Vagina (tissue), 2 donors: ENCODE data around the gene MNDA.

Source experiments
- POLR2A ChIP-seq, 2 donors: fragments of 450-650 bp; IDR thresholded peaks; one replicate each; pipeline ENCODE4 v1.6.1; 2017; ENCODE audit warnings: antibody characterized with exemption in 2 of 2, mild to moderate bottlenecking in 2 of 2, moderate library complexity in 2 of 2
- POLR2AphosphoS5 ChIP-seq, 2 donors: sonication (generic); formaldehyde crosslinking; IDR thresholded peaks; one replicate each; pipeline ENCODE4 v1.9.0; 2017; ENCODE audit warnings: antibody characterized with exemption in 2 of 2, mild to moderate bottlenecking in 2 of 2, low read depth in 1 of 2; ENCODE audit not compliant: insufficient read depth in 1 of 2
- TF ChIP-seq, protein P1 (sequence below), 3 experiments: fragments of 450-650 bp in 2 of 3; fragments of 200-600 bp in 1 of 3; sonication (generic) in 1 of 3; IDR thresholded peaks; one replicate each; pipeline ENCODE4 v1.5.1; 2017 to 2019; ENCODE audit warnings: antibody characterized with exemption in 3 of 3, mild to moderate bottlenecking in 2 of 3, moderate library complexity in 2 of 3

DNA sequence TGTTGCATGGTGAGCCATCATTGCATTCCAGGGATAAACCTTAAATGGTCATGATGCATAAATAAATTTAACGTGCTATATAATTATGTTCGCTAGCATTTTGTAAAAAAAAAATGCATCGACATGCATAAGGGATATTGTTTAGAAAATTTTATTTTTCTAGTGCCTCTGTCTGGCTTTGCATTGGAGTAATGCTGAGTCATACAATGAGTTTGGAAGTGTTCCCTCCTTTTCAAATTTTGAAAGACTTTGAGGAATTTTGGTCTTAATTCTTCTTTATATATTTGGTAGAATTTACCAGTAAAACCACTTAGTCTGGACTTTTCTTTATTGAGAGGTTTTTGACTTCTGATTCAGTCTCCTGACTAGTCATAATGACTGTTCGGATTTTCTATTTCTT lies 4.9 kb downstream of the MNDA start:
- TF ChIP-seq POLR2AphosphoS5 (IDR thresholded peaks at IDR 0.05; ENCODE audit: insufficient read depth in 1 of 2, low read depth in 1 of 2) (no peak), POLR2A (IDR thresholded peaks at IDR 0.05) (no peak)
- TF ChIP-seq, protein P1, sequence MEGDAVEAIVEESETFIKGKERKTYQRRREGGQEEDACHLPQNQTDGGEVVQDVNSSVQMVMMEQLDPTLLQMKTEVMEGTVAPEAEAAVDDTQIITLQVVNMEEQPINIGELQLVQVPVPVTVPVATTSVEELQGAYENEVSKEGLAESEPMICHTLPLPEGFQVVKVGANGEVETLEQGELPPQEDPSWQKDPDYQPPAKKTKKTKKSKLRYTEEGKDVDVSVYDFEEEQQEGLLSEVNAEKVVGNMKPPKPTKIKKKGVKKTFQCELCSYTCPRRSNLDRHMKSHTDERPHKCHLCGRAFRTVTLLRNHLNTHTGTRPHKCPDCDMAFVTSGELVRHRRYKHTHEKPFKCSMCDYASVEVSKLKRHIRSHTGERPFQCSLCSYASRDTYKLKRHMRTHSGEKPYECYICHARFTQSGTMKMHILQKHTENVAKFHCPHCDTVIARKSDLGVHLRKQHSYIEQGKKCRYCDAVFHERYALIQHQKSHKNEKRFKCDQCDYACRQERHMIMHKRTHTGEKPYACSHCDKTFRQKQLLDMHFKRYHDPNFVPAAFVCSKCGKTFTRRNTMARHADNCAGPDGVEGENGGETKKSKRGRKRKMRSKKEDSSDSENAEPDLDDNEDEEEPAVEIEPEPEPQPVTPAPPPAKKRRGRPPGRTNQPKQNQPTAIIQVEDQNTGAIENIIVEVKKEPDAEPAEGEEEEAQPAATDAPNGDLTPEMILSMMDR (IDR thresholded peaks at IDR 0.05): no peak
